DMS53 (cell line): ENCODE results near the gene MANBA.

Experiments
- DNase-seq: peaks from one replicate; lab custom pipeline; 2025; lab: John Stamatoyannopoulos, UW

MANBA gene

DNA sequence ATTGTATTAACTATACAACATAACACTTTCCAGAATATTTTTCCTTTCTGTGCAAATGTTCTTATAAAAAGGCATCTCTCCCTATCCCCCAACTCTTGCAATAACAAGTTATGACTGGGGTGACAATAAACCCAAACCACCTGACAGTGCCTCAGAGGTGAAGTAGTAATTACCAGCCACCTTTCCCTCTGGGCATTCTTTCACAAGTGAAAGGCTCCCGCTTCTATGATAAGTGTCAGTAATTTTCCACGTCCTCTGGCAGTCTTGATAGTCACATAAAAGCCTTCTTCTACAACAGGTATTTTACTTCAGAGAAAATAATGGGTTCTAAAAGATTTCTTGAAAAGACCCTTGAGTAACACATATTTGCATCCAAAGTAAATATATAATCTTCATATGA, 82.7 kb downstream of the MANBA start:
- DNase-seq: no peak

DNA sequence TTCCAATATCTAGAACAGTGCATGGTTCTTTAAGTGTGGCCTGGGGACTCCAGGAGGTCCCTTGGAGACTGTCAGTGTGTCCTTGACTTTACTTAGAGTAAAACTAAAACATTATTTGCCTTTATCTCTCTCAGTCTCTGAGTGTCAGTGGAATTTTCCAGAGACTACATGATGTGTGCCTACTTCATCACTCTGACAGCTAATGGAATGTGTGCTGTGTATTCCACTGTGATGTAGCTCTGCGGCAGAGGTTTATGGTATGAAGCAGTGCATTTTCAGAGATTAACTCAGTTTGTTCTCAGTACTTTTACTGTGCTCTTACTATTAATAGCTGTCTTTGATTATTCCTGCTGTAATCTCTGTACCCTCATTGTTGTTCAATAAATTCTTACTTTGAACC, 85.6 kb downstream of the MANBA start:
- DNase-seq: no peak

GRCh38 chr4:102667001-102667400, 93.8 kb downstream of the MANBA start:
- DNase-seq: no peak

- no peak for DNase-seq
Measured at GRCh38 chr4:102665527-102665926, 95.2 kb downstream of the MANBA start.

DNA sequence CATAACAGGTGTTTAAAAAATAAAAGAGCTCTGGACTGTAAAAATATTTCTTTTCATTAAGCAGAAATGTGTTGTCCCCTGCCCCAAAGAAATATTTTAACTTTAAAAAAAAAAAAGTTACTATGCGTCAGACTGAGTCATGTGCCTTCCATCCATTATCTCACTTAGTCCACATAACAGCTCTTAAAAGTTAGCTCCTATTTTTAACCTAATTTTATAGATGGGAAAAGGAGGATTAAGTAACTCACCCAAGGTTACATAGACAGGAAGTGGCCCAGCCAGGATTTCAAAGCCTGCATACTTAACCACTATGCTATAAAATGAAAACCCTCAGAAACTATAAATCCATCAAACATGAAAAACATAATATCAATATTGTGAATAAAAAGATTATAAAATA, 97.7 kb downstream of the MANBA start:
- DNase-seq: no peak

DNA sequence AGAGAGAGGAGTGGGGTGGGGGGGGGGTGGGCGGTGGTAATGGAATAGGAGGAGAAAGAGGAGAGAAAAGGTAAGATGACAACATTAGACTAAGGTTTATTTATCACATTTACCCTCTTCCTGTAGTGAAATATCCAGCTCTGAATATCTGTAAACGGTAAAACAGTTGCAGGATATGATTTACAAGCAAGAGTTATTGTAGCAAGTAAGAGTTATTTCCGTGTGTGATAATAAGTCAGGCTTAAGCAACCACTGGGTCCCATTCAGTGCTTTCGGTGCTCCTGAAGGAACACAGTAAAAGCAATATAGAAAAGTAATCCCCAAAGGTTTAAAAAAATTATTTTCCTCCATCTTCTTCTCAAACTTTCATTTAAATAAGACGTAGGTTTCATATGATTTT, 103.6 kb downstream of the MANBA start:
- no peak for DNase-seq

DNA sequence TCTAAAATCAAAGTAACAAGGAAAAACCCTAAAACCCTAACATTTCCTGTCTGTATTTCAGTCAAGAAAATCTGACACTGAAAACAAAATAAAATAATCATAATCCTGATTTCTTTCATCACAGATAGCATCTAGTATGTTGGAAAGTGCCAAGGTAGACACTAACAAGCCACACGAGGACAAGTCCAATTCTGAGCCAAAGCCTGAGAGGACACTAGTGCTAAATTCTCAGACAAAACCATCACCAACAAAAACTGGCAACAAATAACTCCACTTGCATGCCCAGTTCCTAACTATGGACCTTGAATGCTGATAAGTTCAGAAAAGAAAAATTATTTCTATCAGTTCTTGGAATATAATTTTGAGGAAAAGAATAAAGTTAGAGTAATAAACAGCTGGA, 113.7 kb downstream of the MANBA start:
- DNase-seq: no peak

- no peak for DNase-seq
Measured at GRCh38 chr4:102642631-102643298, 118.0 kb downstream of the MANBA start.

GRCh38 chr4:102641793-102642192, 119.0 kb downstream of the MANBA start:
- no peak for DNase-seq

DNA sequence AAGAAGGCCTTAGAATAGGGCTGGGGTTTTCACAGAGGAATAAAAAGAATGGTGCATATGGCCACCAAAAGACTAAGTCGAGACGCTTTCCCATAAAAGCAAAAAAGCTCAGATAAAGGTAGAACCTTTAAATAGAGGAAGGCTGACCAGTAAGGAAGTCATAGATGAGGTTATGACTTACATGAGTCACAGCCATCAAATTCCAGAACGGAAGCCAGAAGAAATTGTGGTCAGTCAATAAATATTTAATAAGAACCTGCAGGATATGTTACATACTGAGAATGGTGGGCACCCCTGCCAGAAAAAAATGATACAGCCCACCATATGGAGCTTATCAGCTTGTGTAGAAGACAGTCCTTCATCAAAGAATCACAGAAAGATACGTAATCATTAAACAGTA, 120.1 kb downstream of the MANBA start:
- DNase-seq: no peak

DNA sequence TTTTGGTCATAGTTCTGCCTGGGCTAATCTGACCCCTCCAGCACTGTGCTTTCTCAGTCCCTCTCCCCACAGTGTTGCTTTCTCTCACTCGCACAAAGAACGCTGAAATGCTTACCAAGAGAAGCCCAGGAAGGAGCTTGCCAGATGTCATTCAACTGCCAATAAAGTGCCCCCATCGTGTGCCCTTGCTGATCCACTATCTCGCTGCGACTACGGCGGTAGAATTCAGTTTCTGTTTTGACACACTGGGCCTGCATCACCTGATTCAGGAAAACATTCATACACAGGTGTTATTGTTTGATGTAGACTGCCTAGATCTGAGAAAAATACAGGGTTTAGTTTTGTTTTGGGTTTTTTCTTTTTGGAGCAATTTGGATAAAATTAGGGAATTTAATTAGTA, 121.2 kb downstream of the MANBA start:
- no peak for DNase-seq

DNA sequence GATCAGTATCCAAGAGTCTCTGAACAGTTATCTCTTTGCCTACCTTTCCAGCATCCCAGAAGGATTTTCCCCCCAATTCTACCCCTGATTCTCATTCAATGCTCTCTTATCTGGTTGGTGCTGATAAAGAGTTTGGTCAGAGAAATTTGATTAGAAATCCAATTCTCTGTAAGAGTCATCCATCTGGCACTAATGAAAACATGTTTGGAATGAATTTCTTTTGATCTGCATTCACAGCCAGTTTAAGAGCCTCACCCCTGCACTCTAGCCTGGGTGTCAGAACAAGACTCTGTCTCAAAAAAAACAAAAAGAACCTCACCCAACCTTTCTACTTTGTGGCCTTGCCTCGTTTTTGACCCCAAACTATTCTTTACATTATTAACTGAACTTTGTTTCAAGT, 122.1 kb downstream of the MANBA start:
- DNase-seq: no peak

DNA sequence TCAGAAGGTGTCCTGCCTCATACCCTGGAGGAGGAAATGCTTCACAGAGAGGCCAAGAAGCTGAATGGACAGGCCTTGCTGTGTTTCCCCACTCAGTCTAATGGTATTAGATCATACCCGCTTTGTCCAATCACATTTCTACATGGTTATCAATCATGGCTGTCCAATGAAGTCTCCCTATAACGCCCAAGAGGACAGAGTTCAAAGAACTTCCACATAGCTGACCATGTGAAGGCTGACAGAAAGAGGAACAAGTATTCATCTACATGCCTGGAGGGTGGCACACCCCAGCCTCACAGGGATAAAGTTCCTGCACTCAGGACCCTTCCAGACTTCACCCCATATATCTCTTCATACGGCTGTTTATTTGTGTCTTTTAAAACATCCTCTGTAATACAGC, 123.4 kb downstream of the MANBA start:
- DNase-seq: no peak

GRCh38 chr4:102633100-102633499, 127.7 kb downstream of the MANBA start:
- DNase-seq: no peak

- no peak for DNase-seq
Measured at GRCh38 chr4:102632241-102633065, 128.3 kb downstream of the MANBA start.

GRCh38 chr4:102631616-102632015, 129.2 kb downstream of the MANBA start:
- DNase-seq: no peak

- no peak for DNase-seq
Measured at GRCh38 chr4:102629673-102630072, 131.1 kb downstream of the MANBA start.

DNA sequence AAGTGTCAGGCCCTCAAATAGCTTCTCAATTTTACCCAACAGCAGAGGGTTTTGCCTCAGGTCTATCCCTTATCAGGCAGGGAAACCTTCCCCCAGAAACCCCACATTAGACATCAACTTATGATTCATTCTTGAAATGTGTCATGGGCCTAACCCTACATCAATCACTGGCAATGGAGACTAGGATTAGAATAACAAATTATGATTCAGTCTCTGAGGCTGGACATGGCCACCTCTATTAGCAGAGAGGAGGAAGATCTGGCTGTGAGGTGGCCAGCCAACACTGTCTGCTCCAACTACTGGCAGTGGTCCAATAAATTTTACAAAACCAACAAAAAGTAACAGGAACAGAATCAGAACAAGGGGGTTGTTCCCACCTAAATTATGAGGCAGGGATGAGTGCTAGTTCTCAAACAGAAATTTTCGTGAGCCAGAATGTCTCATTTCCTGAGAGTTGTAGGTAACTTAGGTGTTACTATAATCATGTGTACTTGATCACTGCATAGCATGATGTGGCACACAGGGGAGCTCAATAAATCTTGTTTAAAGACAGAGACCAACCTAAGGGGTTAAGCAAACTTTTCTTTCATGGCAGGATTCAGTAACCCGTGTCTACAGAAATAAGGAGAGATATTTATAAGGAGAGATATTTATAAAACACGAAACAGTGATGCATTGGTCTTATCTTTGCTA, 132.8 kb downstream of the MANBA start:
- DNase-seq: no peak

DNA sequence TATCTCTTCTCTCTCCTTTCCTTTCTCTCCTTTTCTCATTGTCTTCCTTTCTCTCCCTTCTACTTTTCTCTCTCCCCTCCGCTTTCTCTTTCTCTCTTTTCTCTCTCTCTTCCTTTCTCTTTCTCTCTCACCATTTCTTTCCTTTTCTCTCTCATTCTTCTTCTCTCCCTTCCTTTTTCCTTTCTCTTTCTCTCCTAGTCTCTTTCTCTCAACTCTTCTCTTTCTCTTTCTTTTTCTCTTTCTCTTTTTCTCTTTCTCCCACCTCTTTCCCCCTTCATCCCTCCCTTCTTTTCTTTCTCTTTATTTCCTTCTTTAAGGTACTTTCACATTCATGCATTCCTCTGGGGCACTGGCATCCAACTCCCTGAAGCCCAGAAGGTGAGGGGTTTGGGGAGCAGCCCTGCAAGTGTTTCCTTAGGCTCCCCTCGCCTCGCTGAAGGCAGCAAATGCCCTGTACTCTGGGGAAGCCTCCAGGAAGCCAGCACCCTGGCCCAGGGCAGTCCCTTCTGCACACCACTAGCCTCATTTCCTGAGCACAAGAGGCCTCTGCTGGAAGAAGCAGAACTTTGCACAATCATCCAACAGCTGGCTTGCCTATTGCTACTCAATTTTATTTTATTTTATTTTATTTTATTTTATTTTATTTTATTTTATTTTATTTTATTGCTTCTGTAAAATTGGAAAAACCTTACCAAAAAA, 135.4 kb downstream of the MANBA start:
- peak; percentile 39 for DNase-seq

- no peak for DNase-seq
Measured at GRCh38 chr4:102624505-102624904, 136.3 kb downstream of the MANBA start.

DNA sequence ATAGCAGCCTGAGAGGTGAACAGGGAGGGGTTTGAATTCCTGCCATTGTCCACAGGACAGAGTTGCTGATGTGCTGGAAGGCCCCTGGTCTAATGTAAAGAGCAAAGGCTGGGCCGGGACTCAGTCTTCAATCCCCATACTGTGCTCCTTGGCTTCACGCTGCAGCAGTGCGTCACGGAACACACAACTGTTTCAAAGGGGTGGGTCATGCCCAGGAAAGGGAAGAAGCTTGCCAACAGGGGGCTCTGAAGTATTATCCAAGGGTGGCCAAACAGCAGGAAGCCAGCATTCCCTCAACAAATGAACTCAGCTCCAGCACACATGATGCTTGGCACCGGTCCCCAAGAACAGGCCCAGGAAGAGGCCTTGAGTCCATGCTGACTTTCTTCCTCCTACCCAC, 137.1 kb downstream of the MANBA start:
- DNase-seq: peak; percentile 43

DNA sequence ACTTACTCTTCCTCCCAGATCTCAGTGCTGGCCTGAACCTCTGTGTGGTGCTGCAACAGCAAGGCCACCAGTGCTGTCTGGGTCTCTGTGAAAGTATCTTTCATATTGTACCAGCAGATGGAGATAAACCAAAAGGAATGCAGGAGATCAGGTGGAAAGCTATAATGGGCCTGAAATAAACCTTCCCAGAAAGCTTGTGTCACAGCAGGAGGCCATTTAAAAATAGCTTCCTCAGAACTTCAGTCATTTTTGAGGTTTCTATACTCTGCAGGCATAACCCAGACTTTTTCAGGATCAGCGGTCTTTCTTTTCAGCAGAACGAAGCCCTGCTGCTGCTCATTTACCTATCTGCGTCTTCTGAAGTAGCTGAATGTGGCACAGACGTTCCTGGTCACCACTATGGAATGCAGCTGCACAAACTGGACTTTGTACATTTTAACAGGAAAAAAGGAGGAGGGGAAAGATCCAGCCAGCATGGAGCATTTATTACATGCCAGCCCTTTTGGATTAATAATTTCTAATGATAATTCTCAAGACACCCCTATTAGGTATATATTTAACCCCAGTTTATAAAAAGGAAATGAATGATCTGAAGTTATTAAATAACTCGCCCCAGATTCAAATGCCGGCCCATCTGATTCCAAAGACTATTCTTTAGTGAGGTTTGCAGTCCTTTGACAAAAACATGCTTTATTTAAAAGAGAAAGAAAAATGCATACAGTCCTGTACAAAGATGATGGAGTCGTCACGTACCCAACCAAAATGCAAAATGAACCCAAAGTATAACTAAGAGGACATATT, 139.9 kb downstream of the MANBA start:
- DNase-seq: peak; percentile 85
